ENCODE measurements around the gene LRRC28. TPM values are rescaled to one million over a fixed set of nuclear protein-coding genes. Genes with fewer than 3 reads are reported as not detected.
A peak's percentile ranks its signal among the peaks of the same experiment; 100 is the strongest.

LRRC28 gene
- total RNA-seq, 6 donors from 2014 or later: 15.6 to 70.2 (median 20.1) TPM

DNA sequence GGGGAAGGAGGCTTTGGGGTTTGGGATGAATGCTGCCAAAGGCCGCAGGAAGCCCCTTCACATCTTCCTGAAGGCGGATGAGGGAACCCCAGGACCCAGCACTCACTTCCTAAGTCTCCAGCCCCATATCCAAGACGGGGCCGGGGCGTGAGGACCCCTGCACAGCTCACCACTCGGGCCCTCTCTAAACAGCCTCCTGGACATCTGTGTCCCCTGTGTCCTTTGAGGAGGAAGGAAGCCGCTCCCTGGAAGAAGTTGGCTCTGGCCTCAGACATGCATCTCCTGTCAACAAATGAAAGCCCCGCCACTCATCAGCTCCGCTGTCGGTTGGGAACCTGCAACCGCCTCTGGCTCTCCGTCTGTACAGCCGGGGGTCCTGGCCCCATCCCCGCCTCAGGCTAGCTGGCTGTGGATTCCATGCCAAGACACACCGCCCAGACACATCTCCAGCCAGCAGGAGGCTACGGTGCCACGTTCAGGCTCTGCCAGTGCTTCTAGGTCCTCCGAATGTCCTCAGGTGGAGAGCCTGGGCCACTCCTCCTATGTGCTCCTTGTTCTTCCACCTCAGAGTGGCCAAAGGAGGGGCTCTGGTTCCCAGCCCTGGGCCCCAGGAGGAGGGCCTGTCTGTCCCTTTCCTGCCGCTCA lies 174.5 kb downstream of the LRRC28 start:
- peak in 1 of 2 donors; percentile 38 for TF ChIP-seq POLR2AphosphoS5 (IDR thresholded peaks at IDR 0.05)
- TF ChIP-seq POLR2A (IDR thresholded peaks at IDR 0.05): no peak
- TF ChIP-seq CTCF (IDR thresholded peaks at IDR 0.05): peak in 2 of 6 experiments; percentile 33 to 48
- TF ChIP-seq EP300 (IDR thresholded peaks at IDR 0.05): peak in 2 of 4 donors; percentile 2 to 22
- Histone ChIP-seq H3K27me3 (no peaks in the 10 kb centered on the region), H3K36me3 (no peaks in the 10 kb centered on the region), H3K9me3 (no peaks in the 10 kb centered on the region), H3K27ac (peak overlapping the region; percentile 84 to 92 (median 91)), H3K4me1 (peaks cover 26 to 33% (median 28%) of the 10 kb centered on the region in 4 donors), H3K4me3 (no peak overlapping the region)
- DNase-seq (peak in 1 of 2 donors; percentile 39), ATAC-seq (ENCODE audit: low FRiP score in 2 of 2) (peak; percentile 6 to 35)
- 58 to 71% methylated on average over 10 to 17 of the region's 19 CpGs for WGBS, 2 donors

DNA sequence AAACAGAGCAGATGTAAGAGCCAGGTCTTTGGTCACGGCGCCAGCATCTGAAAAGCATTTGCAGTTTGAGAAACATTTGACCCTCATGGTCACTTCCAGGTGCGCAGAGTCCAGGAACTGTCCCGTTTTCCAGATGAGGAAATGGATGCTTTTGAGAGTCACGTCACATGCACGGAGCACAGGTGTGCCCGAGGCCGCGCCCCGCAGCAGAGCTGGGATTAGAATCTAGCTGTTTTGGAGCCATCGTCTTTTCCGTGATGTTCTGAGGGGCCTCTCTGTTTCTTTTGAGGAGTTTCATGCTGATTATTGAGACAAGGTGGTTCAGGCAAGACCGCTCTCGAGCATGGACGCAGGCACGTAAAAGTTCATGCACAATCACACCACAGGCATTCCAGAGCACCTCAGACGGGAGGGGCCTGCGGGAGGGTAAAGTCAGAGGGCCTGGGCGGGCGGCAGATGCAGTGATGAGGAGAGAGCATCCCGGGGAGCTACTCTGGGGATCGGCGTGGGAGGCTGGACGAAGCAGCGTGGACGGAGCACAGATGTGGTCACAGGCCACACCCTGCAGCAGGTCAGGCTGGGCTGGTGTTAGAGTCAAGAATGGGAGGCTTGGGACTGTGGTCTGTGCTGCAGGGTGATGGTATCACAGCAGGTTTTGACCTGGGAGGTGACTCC lies 175.3 kb downstream of the LRRC28 start:
- DNase-seq (peak in 1 of 2 donors; percentile 19), ATAC-seq (ENCODE audit: low FRiP score in 2 of 2) (no peak)
- Histone ChIP-seq H3K27ac (peak overlapping the region; percentile 84 to 92 (median 91)), H3K9me3 (no peaks in the 10 kb centered on the region), H3K36me3 (no peaks in the 10 kb centered on the region), H3K4me3 (no peak overlapping the region), H3K4me1 (peaks cover 26 to 29% (median 27%) of the 10 kb centered on the region in 4 donors), H3K27me3 (no peaks in the 10 kb centered on the region)
- no peak for TF ChIP-seq POLR2AphosphoS5 (IDR thresholded peaks at IDR 0.05)
- TF ChIP-seq CTCF (IDR thresholded peaks at IDR 0.05): no peak
- no peak for TF ChIP-seq POLR2A (IDR thresholded peaks at IDR 0.05)
- no peak for TF ChIP-seq EP300 (IDR thresholded peaks at IDR 0.05)
- 89 to 95% methylated on average over 20 to 26 of the region's 26 CpGs for WGBS, 2 donors

- TF ChIP-seq CTCF (IDR thresholded peaks at IDR 0.05) (no peak), POLR2AphosphoS5 (IDR thresholded peaks at IDR 0.05) (no peak), POLR2A (IDR thresholded peaks at IDR 0.05) (no peak), EP300 (IDR thresholded peaks at IDR 0.05) (no peak)
- peaks cover 26 to 29% (median 27%) of the 10 kb centered on the region in 4 donors for H3K4me1 ChIP-seq
- no peak for ATAC-seq (ENCODE audit: low FRiP score in 2 of 2)
- 90 to 93% methylated on average over 8 of the region's 8 CpGs for WGBS, 2 donors
- no peaks in the 10 kb centered on the region for H3K36me3 ChIP-seq
- H3K9me3 ChIP-seq: no peaks in the 10 kb centered on the region
- H3K4me3 ChIP-seq: no peak overlapping the region
- no peak for DNase-seq
- H3K27me3 ChIP-seq: no peaks in the 10 kb centered on the region
- peak overlapping the region in 2 of 4 donors; percentile 92 for H3K27ac ChIP-seq
These were observed 175.9 kb downstream of the LRRC28 start for GRCh38 chr15:99427210-99427609.

GRCh38 chr15:99427668-99428361 lies 176.5 kb downstream of the LRRC28 start:
- Histone ChIP-seq H3K9me3 (no peaks in the 10 kb centered on the region), H3K36me3 (no peaks in the 10 kb centered on the region), H3K27ac (peak overlapping the region in 1 of 4 donors; percentile 92), H3K27me3 (no peaks in the 10 kb centered on the region), H3K4me1 (peaks cover 30 to 32% (median 32%) of the 10 kb centered on the region in 4 donors), H3K4me3 (no peak overlapping the region)
- ATAC-seq (ENCODE audit: low FRiP score in 2 of 2): no peak
- peak in 1 of 2 donors; percentile 8 for DNase-seq
- 91 to 95% methylated on average over 21 to 22 of the region's 22 CpGs for WGBS, 2 donors
- TF ChIP-seq CTCF (IDR thresholded peaks at IDR 0.05) (no peak), EP300 (IDR thresholded peaks at IDR 0.05) (no peak), POLR2A (IDR thresholded peaks at IDR 0.05) (no peak), POLR2AphosphoS5 (IDR thresholded peaks at IDR 0.05) (no peak)

All from upper lobe of left lung (tissue), 6 donors.